GM21515 (cell line): ENCODE results near the gene SNX8.
"Not testable (repeated sequence)": the region's sequence is repeated elsewhere in the genome, so short reads cannot be mapped to it uniquely, and the experiment has no call there.

Source experiments
- ATAC-seq: cut with Tn5 transposase; IDR thresholded peaks from one replicate; pipeline ENCODE4 v1.9.1; 2021; ENCODE audit not compliant: unreplicated experiment

SNX8 gene

GRCh38 chr7:2330493-2330892 lies 16.3 kb upstream of the SNX8 start:
- ATAC-seq: no peak

- no peak for ATAC-seq
These were observed 12.7 kb upstream of the SNX8 start for GRCh38 chr7:2326951-2327350.

- no peak for ATAC-seq
These were observed 10.9 kb upstream of the SNX8 start for GRCh38 chr7:2325162-2325561.

GRCh38 chr7:2321020-2321419 lies 6.8 kb upstream of the SNX8 start:
- ATAC-seq: no peak

- no peak for ATAC-seq
These were observed 3.5 kb upstream of the SNX8 start for GRCh38 chr7:2317556-2318293.

- no peak for ATAC-seq
These were observed 2.3 kb upstream of the SNX8 start for GRCh38 chr7:2316578-2316977.

GRCh38 chr7:2315787-2316186 lies 1.5 kb upstream of the SNX8 start:
- ATAC-seq: no peak

- ATAC-seq: not testable (repeated sequence)
These were observed 802 bp upstream of the SNX8 start for GRCh38 chr7:2314956-2315530.

- ATAC-seq: no peak
These were observed 612 bp downstream of the SNX8 start for GRCh38 chr7:2313450-2314208.

- ATAC-seq: no peak
These were observed 1.8 kb downstream of the SNX8 start for GRCh38 chr7:2312267-2312929.

- no peak for ATAC-seq
These were observed 4.3 kb downstream of the SNX8 start for GRCh38 chr7:2309889-2310331.

- ATAC-seq: peak; percentile 37
These were observed 6.5 kb downstream of the SNX8 start for GRCh38 chr7:2307690-2308107.

GRCh38 chr7:2306688-2307087 lies 7.6 kb downstream of the SNX8 start:
- no peak for ATAC-seq

- not testable (repeated sequence) for ATAC-seq
These were observed 9.0 kb downstream of the SNX8 start for GRCh38 chr7:2305258-2305657.

- ATAC-seq: not testable (repeated sequence)
These were observed 10.7 kb downstream of the SNX8 start for GRCh38 chr7:2303520-2303919.

- not testable (repeated sequence) for ATAC-seq
These were observed 11.4 kb downstream of the SNX8 start for GRCh38 chr7:2302743-2303397.

- ATAC-seq: no peak
These were observed 12.8 kb downstream of the SNX8 start for GRCh38 chr7:2301511-2301863.

- no peak for ATAC-seq
These were observed 14.2 kb downstream of the SNX8 start for GRCh38 chr7:2299870-2300512.

- ATAC-seq: peak; percentile 52
These were observed 15.0 kb downstream of the SNX8 start for GRCh38 chr7:2299131-2299829.

GRCh38 chr7:2296832-2297231 lies 17.4 kb downstream of the SNX8 start:
- no peak for ATAC-seq
